GM12801 (cell line): ENCODE data around the gene ANKS1B.

Experiments
- TF ChIP-seq, protein P1 (sequence below): IDR thresholded peaks from one replicate; pipeline ENCODE4 v1.5.1; 2011; ENCODE audit warnings: control low read depth; ENCODE audit not compliant: insufficient read length; ENCODE audit errors: extremely low read depth

Gene ANKS1B

DNA sequence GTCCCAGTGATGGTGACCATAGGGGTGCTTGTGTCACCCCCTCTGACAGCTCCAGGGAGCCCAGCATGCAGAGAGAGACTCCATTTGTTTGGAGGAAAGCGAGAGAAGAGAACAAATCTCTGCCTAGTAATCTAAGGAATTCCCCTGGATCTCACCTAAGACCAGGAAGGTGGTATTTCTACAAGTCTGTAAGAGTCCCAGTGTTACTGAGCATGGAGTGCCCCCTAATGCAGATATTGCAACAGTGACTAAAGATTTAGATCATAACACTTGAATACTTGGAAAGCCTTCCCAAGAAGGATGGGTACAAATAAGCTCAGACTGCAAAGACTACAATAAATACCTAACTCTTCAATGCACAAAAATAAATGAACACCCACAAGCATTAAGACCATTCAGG lies 697.6 kb downstream of the ANKS1B start:
- TF ChIP-seq, protein P1, sequence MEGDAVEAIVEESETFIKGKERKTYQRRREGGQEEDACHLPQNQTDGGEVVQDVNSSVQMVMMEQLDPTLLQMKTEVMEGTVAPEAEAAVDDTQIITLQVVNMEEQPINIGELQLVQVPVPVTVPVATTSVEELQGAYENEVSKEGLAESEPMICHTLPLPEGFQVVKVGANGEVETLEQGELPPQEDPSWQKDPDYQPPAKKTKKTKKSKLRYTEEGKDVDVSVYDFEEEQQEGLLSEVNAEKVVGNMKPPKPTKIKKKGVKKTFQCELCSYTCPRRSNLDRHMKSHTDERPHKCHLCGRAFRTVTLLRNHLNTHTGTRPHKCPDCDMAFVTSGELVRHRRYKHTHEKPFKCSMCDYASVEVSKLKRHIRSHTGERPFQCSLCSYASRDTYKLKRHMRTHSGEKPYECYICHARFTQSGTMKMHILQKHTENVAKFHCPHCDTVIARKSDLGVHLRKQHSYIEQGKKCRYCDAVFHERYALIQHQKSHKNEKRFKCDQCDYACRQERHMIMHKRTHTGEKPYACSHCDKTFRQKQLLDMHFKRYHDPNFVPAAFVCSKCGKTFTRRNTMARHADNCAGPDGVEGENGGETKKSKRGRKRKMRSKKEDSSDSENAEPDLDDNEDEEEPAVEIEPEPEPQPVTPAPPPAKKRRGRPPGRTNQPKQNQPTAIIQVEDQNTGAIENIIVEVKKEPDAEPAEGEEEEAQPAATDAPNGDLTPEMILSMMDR, result no peak

DNA sequence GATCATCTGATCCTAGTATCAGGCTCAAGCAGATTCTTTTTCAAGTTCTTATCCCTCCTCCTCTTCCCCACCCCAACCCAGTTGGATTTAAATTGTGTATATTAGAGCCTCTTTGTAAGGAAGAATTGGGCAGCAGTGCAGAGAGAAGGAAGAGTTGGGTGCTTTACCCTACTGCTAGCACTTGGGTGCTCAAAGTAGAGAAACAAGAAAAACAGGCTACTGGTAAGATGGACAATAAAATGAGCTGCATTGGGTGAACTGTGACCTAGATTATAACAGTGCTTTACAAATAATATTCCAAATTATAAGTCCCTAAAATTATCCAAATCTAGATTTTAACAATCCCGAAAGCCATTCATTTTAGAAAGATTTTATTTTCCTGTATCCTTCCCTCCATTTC lies 700.6 kb downstream of the ANKS1B start:
- TF ChIP-seq, protein P1, result no peak

DNA sequence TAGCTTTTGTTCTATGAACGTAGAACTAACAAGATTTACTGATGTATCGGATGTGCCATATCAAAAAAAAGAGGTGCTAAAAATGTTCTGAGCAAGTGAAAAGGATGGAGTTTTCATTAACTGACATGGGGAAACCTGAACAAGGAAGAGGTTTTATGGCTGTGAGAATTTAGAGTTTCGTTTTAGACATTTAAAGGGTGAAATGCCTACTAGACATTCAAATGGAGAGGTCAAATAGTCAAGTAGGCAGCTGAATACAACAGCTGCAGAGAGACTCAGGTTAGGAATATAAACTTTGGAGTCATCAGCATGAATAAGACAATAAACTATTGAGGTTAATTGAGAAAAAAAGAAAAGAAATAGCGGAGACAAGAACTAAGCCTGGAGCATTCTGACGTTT lies 702.1 kb downstream of the ANKS1B start:
- TF ChIP-seq, protein P1, result no peak

DNA sequence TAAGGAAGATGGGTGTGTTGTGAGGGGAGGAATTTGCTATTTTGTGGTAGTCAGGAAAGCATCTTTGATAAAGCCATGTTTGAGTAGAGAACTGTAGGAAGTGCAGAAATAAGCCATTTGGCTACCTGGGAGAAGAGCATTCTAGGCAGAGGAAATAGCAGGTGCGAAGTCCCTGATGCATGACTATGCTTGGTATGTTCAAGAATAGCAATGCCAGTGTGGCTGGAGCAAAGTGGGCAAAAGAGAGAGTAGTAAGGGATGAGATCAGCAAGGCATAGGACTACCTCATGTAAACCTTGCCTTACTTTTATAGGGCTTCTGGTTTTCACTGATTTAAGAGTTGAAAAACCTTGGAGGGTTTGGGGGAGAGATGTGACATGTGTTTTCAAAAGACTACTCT lies 702.6 kb downstream of the ANKS1B start:
- TF ChIP-seq, protein P1, result no peak

DNA sequence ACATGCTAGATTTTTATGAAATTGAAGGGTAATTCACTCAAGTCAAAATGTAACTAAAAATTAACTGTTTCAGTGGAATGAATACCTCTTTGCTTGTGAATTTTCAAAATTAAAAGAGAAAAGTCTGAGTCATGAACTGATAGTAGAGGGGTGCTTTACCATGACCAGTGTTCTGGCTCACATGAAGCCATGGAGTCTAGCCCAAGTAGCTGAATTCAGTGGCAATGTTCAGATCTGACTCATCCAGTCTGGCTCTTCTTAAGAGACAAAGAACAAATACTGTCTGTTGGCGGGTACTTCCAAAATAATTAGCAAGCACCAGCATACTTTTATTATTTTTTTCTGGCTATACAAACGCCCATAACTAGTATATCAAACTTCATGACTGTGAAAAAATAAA lies 703.5 kb downstream of the ANKS1B start:
- TF ChIP-seq, protein P1, result no peak

DNA sequence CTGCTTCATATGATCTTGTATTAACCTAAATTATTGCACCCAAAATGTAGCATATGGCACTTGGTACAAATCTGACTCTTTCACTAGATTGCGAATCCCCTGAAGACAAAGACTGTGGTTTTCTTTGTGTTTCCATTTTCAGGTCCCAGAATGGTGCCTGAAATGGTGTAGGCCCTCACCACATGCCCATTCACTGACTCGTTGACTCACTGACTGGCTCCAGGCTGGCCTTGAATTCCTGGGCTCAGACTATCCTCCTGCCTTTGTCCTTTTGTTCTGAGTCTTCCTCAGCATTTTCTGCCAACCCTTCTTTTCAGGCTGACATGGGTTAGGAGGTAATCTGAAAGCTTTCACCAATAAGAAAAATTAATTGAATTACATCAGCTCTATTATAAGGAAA lies 705.8 kb downstream of the ANKS1B start:
- TF ChIP-seq, protein P1, result no peak

DNA sequence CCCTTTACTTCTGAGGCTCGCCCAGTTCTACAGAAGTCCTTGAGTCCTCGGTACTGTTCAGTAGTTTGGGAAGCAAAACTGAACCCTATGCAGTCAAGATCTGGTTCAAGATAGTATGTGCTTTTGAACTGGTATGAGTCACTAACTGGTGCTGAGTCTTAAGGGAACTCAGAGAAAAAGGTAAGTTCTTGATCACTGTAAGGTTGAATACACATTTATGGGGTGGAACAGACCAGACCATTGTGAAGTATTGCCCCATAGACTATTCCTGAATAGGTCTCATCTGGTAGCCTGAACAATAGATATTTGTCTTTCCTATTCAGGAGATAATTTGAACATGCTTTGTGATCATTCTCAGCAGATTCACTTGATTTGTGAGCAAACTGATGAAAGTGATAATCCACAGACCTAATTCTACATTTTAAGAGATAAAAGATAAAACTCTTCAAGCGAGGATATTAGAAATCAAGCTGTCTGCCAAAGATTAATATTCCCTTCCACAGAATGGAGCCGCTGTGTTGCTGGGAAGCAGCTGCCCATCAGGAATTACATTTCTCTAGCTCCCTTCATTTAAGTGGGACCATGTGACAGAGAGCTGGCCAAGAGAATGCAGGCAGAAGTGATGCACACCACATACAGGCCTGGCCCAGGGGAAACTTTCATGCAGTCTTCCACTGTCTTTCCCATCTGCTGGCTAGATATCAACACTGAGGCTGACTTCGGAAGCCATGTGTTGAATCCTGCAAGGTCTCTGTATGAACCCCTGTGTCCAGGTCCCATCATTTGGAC lies 707.0 kb downstream of the ANKS1B start:
- TF ChIP-seq, protein P1, result no peak
